ENCODE data around the gene FGF2. TPM values are rescaled to one million over a fixed set of nuclear protein-coding genes. Genes with fewer than 3 reads are reported as not detected.

Gene FGF2
- total RNA-seq, 1 experiment from 2014 or later, result 99.0 TPM

DNA sequence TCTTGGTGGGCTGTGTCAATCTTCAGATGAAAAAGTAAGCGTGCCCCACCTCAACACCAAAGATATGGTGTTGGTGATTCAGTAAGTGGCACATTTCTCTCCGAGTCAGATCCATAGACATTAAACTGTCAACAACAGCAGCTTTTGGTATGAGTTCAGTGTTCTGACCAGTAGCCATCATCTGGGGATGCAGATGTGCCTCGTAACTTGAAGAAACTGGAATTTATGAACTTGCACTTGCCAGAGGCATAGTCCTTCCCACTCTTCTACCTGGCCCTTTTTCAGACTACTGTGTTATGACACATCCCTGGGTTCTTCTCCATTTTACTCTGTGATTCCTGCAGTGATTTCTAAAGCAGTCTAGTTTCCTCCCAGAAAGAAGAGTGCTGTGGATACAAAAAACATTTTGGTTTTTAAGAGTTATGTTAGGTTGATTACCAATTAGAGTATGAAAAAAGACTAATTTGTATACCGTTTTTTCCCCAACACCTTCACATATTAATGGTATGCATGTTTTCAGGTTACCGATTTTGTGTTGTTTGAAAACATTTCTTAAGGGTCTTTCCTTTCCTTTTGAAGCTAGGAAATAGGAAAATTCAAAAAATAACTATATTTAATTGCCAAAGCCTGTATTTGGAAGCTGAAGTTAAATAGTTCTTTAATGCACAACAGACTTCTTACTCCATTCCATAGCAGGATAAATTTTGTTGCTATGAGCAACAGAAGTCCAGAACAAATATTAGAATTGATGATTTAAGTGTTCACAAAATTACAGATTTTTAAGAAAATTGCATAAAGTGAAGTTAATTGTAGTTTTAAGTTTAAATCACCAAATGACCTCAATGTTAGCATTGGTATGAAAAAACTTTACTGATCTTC, 56.5 kb downstream of the FGF2 start:
- no peaks in the 10 kb centered on the region for H3K9me3 ChIP-seq (ENCODE audit: control insufficient read depth, low read depth, low read length)
- H3K4ac ChIP-seq (ENCODE audit: low read depth, low read length), result no peak overlapping the region
- no CpG with 5 or more reads among the region's 5 CpGs for WGBS (ENCODE audit: extremely low coverage, insufficient read length, low lambda C conversion rate)
- no peak overlapping the region for H3K4me2 ChIP-seq (ENCODE audit: insufficient read depth, insufficient read length, low read length)
- no peaks in the 10 kb centered on the region; the same call in 1 of the 2 replicates for H3K79me2 ChIP-seq (ENCODE audit: insufficient read depth, low read length)
- no peak overlapping the region for H4K5ac ChIP-seq (ENCODE audit: insufficient read length, low read depth, low read length)
- H3K9ac ChIP-seq (ENCODE audit: extremely low read depth, insufficient read length, low read length), result no peak overlapping the region
- DNase-seq, result no peak
- H3K79me1 ChIP-seq (ENCODE audit: insufficient read depth, low read depth, low read length, poor library complexity, severe bottlenecking), result peaks cover 3% of the 10 kb centered on the region
- Mint-ChIP-seq H3K4me3 (no peak overlapping the region), H3K27ac (peak overlapping the region in 1 of 3 experiments; percentile 7; a peak in 3 of 7 replicates), H3K4me1 (peaks cover 2 to 8% of the 10 kb centered on the region in 2 experiments; a peak in 1 of 4 replicates), H3K27me3 (ENCODE audit: low read depth) (no peaks in the 10 kb centered on the region), H3K9me3 (peaks cover 19 to 29% of the 10 kb centered on the region in 2 experiments), H3K36me3 (ENCODE audit: insufficient read depth in 1 of 3, low read depth in 3 of 3) (peaks cover 60 to 84% (median 81%) of the 10 kb centered on the region in 3 experiments)
- no peak overlapping the region for H2BK15ac ChIP-seq (ENCODE audit: low read depth, low read length)
- no peaks in the 10 kb centered on the region for H3K27me3 ChIP-seq (ENCODE audit: insufficient read depth, low read length)
- no peak overlapping the region for H4K91ac ChIP-seq (ENCODE audit: insufficient read length, low read depth, low read length)
- no peak overlapping the region for H3K56ac ChIP-seq (ENCODE audit: insufficient read length, low read depth, low read length)
- H3K27ac ChIP-seq (ENCODE audit: insufficient read length, low read depth, low read length), result no peak overlapping the region
- no peak overlapping the region for H3K23ac ChIP-seq (ENCODE audit: insufficient read length, low read depth, low read length)
- H2BK120ac ChIP-seq (ENCODE audit: low read depth, low read length, poor library complexity, severe bottlenecking), result no peak overlapping the region
- H4K20me1 ChIP-seq (ENCODE audit: control insufficient read depth, insufficient read depth, insufficient read length), result no peaks in the 10 kb centered on the region
- H2BK5ac ChIP-seq (ENCODE audit: insufficient read length, low read length), result no peak overlapping the region
- H3K4me1 ChIP-seq (ENCODE audit: insufficient read depth, low read length), result no peaks in the 10 kb centered on the region
- H4K8ac ChIP-seq (replicated peaks; ENCODE audit: insufficient read length, low read depth, low read length), result no peak overlapping the region
- H3T11ph ChIP-seq (ENCODE audit: low read length), result no peak overlapping the region
- TF ChIP-seq, protein P1, sequence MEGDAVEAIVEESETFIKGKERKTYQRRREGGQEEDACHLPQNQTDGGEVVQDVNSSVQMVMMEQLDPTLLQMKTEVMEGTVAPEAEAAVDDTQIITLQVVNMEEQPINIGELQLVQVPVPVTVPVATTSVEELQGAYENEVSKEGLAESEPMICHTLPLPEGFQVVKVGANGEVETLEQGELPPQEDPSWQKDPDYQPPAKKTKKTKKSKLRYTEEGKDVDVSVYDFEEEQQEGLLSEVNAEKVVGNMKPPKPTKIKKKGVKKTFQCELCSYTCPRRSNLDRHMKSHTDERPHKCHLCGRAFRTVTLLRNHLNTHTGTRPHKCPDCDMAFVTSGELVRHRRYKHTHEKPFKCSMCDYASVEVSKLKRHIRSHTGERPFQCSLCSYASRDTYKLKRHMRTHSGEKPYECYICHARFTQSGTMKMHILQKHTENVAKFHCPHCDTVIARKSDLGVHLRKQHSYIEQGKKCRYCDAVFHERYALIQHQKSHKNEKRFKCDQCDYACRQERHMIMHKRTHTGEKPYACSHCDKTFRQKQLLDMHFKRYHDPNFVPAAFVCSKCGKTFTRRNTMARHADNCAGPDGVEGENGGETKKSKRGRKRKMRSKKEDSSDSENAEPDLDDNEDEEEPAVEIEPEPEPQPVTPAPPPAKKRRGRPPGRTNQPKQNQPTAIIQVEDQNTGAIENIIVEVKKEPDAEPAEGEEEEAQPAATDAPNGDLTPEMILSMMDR (conservative IDR thresholded peaks at IDR 0.05), result no peak
- no peak overlapping the region for H2AK5ac ChIP-seq (ENCODE audit: insufficient read length, low read length)
- H2BK12ac ChIP-seq (ENCODE audit: insufficient read length, low read depth, low read length), result no peak overlapping the region
- H3K18ac ChIP-seq (ENCODE audit: insufficient read length, low read depth, low read length), result no peak overlapping the region
- H2BK20ac ChIP-seq (ENCODE audit: low read depth, low read length, poor library complexity, severe bottlenecking), result no peak overlapping the region
- H3K23me2 ChIP-seq (ENCODE audit: insufficient read length, low read depth, low read length, poor library complexity, severe bottlenecking), result no peaks in the 10 kb centered on the region
- H2AFZ ChIP-seq (ENCODE audit: low read length), result no peak overlapping the region
- H3K14ac ChIP-seq (ENCODE audit: insufficient read depth, low read length), result no peak overlapping the region

All from H9 (cell line).